Measurements from ENCODE around the gene ARHGAP23.

GRCh38 chr17:38459567-38459966 is 31.3 kb downstream of the ARHGAP23 start:
- no peak for TF ChIP-seq CTCF (optimal IDR thresholded peaks at IDR 0.05 in 1 of 3, IDR thresholded peaks at IDR 0.05 in 1 of 3, conservative IDR thresholded peaks at IDR 0.05 in 1 of 3; ENCODE audit: extremely low read depth in 1 of 3, insufficient read depth in 2 of 3, low read length in 3 of 3)
- no peak for TF ChIP-seq EZH2 (IDR thresholded peaks at IDR 0.05; ENCODE audit: low read length)

Data from keratinocyte (primary cell).